Measurements from ENCODE around the gene GNG12. TPM values are rescaled to one million over a fixed set of nuclear protein-coding genes. Genes with fewer than 3 reads are reported as not detected.

Gene GNG12
- total RNA-seq, 1 experiment from 2014 or later: 70.0 TPM

DNA sequence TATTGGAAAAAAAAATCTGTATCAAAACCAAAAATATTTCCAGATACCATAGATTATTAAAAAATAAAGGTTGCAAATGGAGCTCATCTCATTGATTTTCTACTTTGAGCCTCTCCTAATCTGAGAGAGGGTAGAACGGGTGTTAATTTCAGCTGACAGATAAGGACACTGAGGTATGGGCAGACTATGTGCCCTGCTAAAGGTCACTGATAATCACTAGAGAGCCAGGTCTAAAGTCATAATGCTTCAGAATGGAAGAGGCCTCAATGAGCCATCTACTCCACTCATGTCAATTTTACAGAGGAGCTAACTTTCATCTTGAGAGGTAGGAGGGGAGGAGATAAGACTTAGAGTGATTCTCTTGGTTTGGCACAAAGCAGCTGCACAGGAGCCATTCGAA, 21.0 kb downstream of the GNG12 start:
- Histone ChIP-seq H3K4me1 (ENCODE audit: control insufficient read depth, insufficient read depth, low read length) (peaks cover 25% of the 10 kb centered on the region), H3K9me3 (ENCODE audit: control insufficient read depth, insufficient read depth, low read depth, low read length) (no peaks in the 10 kb centered on the region), H3K4me3 (ENCODE audit: low read depth in 2 of 2, low read length in 2 of 2) (no peak overlapping the region), H3K27me3 (ENCODE audit: control insufficient read depth, insufficient read depth, low read length) (no peaks in the 10 kb centered on the region), H3K36me3 (ENCODE audit: control insufficient read depth, insufficient read depth, low read length) (no peaks in the 10 kb centered on the region), H3K27ac (ENCODE audit: low read length) (no peak overlapping the region)
- in situ Hi-C loops (cut with HindIII; ENCODE audit: low pct_unique_long_range_greater_than_20kb, low sequenced_read_pairs) (no loop called here), intact Hi-C loops (cut with micrococcal nuclease; ENCODE audit: unreplicated experiment) (no loop called here)
- POLR2A ChIA-PET: interaction anchor here (0.6 kb wide), 2 partner anchors 9 to 20 kb away, joined by 4 to 6 read pairs; no protein-coding TSS in a partner anchor
- TF ChIP-seq TCF7L2 (IDR thresholded peaks at IDR 0.05; ENCODE audit: low read depth, low read length): no peak
- no peak for TF ChIP-seq SIN3A (IDR thresholded peaks at IDR 0.05; ENCODE audit: borderline replicate concordance, insufficient read depth, low read depth, low read length)
- TF ChIP-seq, protein P1, sequence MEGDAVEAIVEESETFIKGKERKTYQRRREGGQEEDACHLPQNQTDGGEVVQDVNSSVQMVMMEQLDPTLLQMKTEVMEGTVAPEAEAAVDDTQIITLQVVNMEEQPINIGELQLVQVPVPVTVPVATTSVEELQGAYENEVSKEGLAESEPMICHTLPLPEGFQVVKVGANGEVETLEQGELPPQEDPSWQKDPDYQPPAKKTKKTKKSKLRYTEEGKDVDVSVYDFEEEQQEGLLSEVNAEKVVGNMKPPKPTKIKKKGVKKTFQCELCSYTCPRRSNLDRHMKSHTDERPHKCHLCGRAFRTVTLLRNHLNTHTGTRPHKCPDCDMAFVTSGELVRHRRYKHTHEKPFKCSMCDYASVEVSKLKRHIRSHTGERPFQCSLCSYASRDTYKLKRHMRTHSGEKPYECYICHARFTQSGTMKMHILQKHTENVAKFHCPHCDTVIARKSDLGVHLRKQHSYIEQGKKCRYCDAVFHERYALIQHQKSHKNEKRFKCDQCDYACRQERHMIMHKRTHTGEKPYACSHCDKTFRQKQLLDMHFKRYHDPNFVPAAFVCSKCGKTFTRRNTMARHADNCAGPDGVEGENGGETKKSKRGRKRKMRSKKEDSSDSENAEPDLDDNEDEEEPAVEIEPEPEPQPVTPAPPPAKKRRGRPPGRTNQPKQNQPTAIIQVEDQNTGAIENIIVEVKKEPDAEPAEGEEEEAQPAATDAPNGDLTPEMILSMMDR (IDR thresholded peaks at IDR 0.05): no peak
- TF ChIP-seq REST (IDR thresholded peaks at IDR 0.05; ENCODE audit: insufficient read depth in 1 of 2, low read depth in 2 of 2, low read length in 1 of 2): no peak
- TF ChIP-seq POLR2AphosphoS5 (IDR thresholded peaks at IDR 0.05; ENCODE audit: low read depth, low read length): no peak
- ATAC-seq: no peak
- DNase-seq (ENCODE audit: low read depth, low spot score): no peak
- CTCF ChIA-PET: no interaction called here
- BruUV-seq (replicated peaks): no TSS peak

GRCh38 chr1:67811781-67812180, 21.5 kb downstream of the GNG12 start:
- no peak overlapping the region for H3K27ac ChIP-seq (ENCODE audit: low read length)
- CTCF ChIA-PET: no interaction called here
- no peaks in the 10 kb centered on the region for H3K9me3 ChIP-seq (ENCODE audit: control insufficient read depth, insufficient read depth, low read depth, low read length)
- H3K36me3 ChIP-seq (ENCODE audit: control insufficient read depth, insufficient read depth, low read length): no peaks in the 10 kb centered on the region
- peaks cover 24% of the 10 kb centered on the region for H3K4me1 ChIP-seq (ENCODE audit: control insufficient read depth, insufficient read depth, low read length)
- POLR2A ChIA-PET: interaction anchor here (0.6 kb wide), 1 partner anchor 10 kb away, joined by 4 read pairs; no protein-coding TSS in a partner anchor
- no peak overlapping the region for H3K4me3 ChIP-seq (ENCODE audit: low read depth in 2 of 2, low read length in 2 of 2)
- no peak for ATAC-seq
- DNase-seq (ENCODE audit: low read depth, low spot score): no peak
- H3K27me3 ChIP-seq (ENCODE audit: control insufficient read depth, insufficient read depth, low read length): no peaks in the 10 kb centered on the region
- BruUV-seq (replicated peaks): no TSS peak
- intact Hi-C loops (cut with micrococcal nuclease; ENCODE audit: unreplicated experiment) (no loop called here), in situ Hi-C loops (cut with HindIII; ENCODE audit: low pct_unique_long_range_greater_than_20kb, low sequenced_read_pairs) (no loop called here)
- TF ChIP-seq TCF7L2 (IDR thresholded peaks at IDR 0.05; ENCODE audit: low read depth, low read length) (no peak), REST (IDR thresholded peaks at IDR 0.05; ENCODE audit: insufficient read depth in 1 of 2, low read depth in 2 of 2, low read length in 1 of 2) (no peak), SIN3A (IDR thresholded peaks at IDR 0.05; ENCODE audit: borderline replicate concordance, insufficient read depth, low read depth, low read length) (no peak), POLR2AphosphoS5 (IDR thresholded peaks at IDR 0.05; ENCODE audit: low read depth, low read length) (no peak)
- TF ChIP-seq, protein P1 (IDR thresholded peaks at IDR 0.05): no peak

All from Panc1 (cell line).